Measurements from ENCODE around the gene PIGR. TPM values are rescaled to one million over a fixed set of nuclear protein-coding genes. Genes with fewer than 3 reads are reported as not detected.

Gene PIGR
- total and polyA plus RNA-seq, 10 of the 15 experiments (the other 5 are each of a cell fraction or from before 2014, with no cell fraction given): 0.96 to 7.6 (median 1.8) TPM

- no peaks in the 10 kb centered on the region for H3K36me3 ChIP-seq (ENCODE audit: control insufficient read depth in 2 of 2, insufficient read depth in 2 of 2, low read length in 1 of 2)
- WGBS (ENCODE audit: insufficient coverage, insufficient replicate concordance, low lambda C conversion rate, missing lambda C conversion rate): 86% methylated on average over 2 of the region's 2 CpGs
Observed at GRCh38 chr1:206883876-206884275, 62.4 kb downstream of the PIGR start.

More at GRCh38 chr1:206883876-206884275, 62.4 kb downstream of the PIGR start:
- RAD21 ChIA-PET (ENCODE audit: unreplicated experiment): interaction anchor here (0.6 to 1.7 kb wide), 5 partner anchors 9 to 149 kb away, joined by 3 to 5 read pairs (median 3); no protein-coding TSS in a partner anchor
- no peak overlapping the region for H3K27ac ChIP-seq (ENCODE audit: control insufficient read depth, insufficient read depth)
- H3K4me1 ChIP-seq (ENCODE audit: control insufficient read depth, insufficient read depth, low read length): no peaks in the 10 kb centered on the region
- TF ChIP-seq ZBTB4 (CRISPR knock-in tag; IDR thresholded peaks at IDR 0.05): no peak
- TF ChIP-seq RUNX3 (IDR thresholded peaks at IDR 0.05; ENCODE audit: low read length): no peak
- no peak for TF ChIP-seq SRF (IDR thresholded peaks at IDR 0.05; ENCODE audit: low read depth in 2 of 2, low read length in 2 of 2)
- no peak for TF ChIP-seq MEF2A (IDR thresholded peaks at IDR 0.05; ENCODE audit: insufficient read depth, low read depth, low read length)
- BruUV-seq (replicated peaks): no TSS peak
- H3K9me3 ChIP-seq (replicated peaks; ENCODE audit: control insufficient read depth, insufficient read depth, low read length): no peaks in the 10 kb centered on the region; the same call in 2 of the 3 replicates
- intact Hi-C loops (cut with micrococcal nuclease; ENCODE audit: unreplicated experiment) (no loop called here), in situ Hi-C loops (cut with MboI) (no loop called here)
- CTCF ChIA-PET: interaction anchor here (0.8 to 3.4 kb wide), 18 partner anchors 9 to 907 kb away, joined by 3 to 22 read pairs (median 3); partner anchors contain the start of genes IL20 and IL24
- no peak overlapping the region for H3K9ac ChIP-seq (ENCODE audit: control insufficient read depth, insufficient read depth, low read length)
- SMC1A ChIA-PET (ENCODE audit: uncharacterized antibody, unreplicated experiment): interaction anchor here (1.0 to 3.6 kb wide), 13 partner anchors 9 to 153 kb away, joined by 3 to 16 read pairs (median 5); partner anchors contain the start of gene IL20
- H3K4me2 ChIP-seq (ENCODE audit: control insufficient read depth, insufficient read depth): no peak overlapping the region
- H3K4me3 ChIP-seq: no peak overlapping the region
- no peak for DNase-seq (ENCODE audit: low read depth, low spot score)
- no peaks in the 10 kb centered on the region for H3K27me3 ChIP-seq (replicated peaks in 1 of 2; ENCODE audit: control insufficient read depth in 2 of 2, insufficient read depth in 2 of 2, low read length in 1 of 2)
- H3K79me2 ChIP-seq (ENCODE audit: control insufficient read depth, insufficient read depth, low read length): no peaks in the 10 kb centered on the region
- no peak overlapping the region for H2AFZ ChIP-seq (ENCODE audit: control insufficient read depth, low read depth, low read length)
- FAIRE-seq: no peak
- ATAC-seq: no peak
- no peaks in the 10 kb centered on the region for H4K20me1 ChIP-seq (ENCODE audit: control insufficient read depth, insufficient read depth)
- POLR2A ChIA-PET: interaction anchor here (1.1 to 1.4 kb wide), 3 partner anchors 9 to 66 kb away, joined by 3 to 5 read pairs (median 3); no protein-coding TSS in a partner anchor
